Smooth muscle cell (in vitro differentiated cells): Measurements from ENCODE around the gene S100A8. TPM values are rescaled to one million over a fixed set of nuclear protein-coding genes. Genes with fewer than 3 reads are reported as not detected.

ENCODE experiments used
- DNase-seq: peaks from one replicate; lab custom pipeline; 2025; ENCODE audit not compliant: unreplicated experiment; lab: John Stamatoyannopoulos, UW
- H2AFZ ChIP-seq: fragments of 200-600 bp; sonication (generic); 2 replicates; pipeline ENCODE4 v1.6.0; 2016; ENCODE audit warnings: antibody characterized with exemption, low read depth, mild to moderate bottlenecking
- H3F3A ChIP-seq: fragments of 200-600 bp; sonication (generic); 2 replicates; pipeline ENCODE4 v1.6.0; 2017; ENCODE audit warnings: antibody characterized with exemption, low read depth
- H3K27ac ChIP-seq: fragments of 200-600 bp; sonication (generic); 2 replicates; pipeline ENCODE4 v1.5.1; 2016; ENCODE audit warnings: low read depth, mild to moderate bottlenecking
- H3K27me3 ChIP-seq: fragments of 200-600 bp; sonication (generic); 2 replicates; pipeline ENCODE4 v1.6.1; 2016; ENCODE audit warnings: low read depth, mild to moderate bottlenecking
- H3K36me3 ChIP-seq: fragments of 200-600 bp; sonication (generic); 2 replicates; pipeline ENCODE4 v1.5.1; 2016; ENCODE audit warnings: low read depth
- H3K4me1 ChIP-seq: fragments of 200-600 bp; sonication (generic); 2 replicates; pipeline ENCODE4 v1.5.1; 2016; ENCODE audit warnings: low read depth
- H3K4me2 ChIP-seq: fragments of 200-600 bp; sonication (generic); 2 replicates; pipeline ENCODE4 v1.6.0; 2016; ENCODE audit warnings: mild to moderate bottlenecking
- H3K4me3 ChIP-seq: fragments of 200-600 bp; sonication (generic); 2 replicates; pipeline ENCODE4 v1.5.1; 2016; ENCODE audit warnings: mild to moderate bottlenecking
- H3K79me2 ChIP-seq: fragments of 200-600 bp; sonication (generic); 2 replicates; pipeline ENCODE4 v1.6.0; 2016; ENCODE audit warnings: low read depth, mild to moderate bottlenecking
- H3K9ac ChIP-seq: fragments of 200-600 bp; sonication (generic); 2 replicates; pipeline ENCODE4 v1.6.0; 2016; ENCODE audit warnings: low read depth
- H3K9me3 ChIP-seq: fragments of 200-600 bp; sonication (generic); replicated peaks from 2 replicates; pipeline ENCODE4 v1.5.1; 2016; ENCODE audit warnings: low read depth
- H4K20me1 ChIP-seq: fragments of 200-600 bp; sonication (generic); 2 replicates; pipeline ENCODE4 v1.6.0; 2016; ENCODE audit warnings: low read depth
- WGBS: methylation state at CpG from one replicate; pipeline ENCODE4 v1.1.7; 2016; ENCODE audit warnings: low lambda C conversion rate; 5-methylcytosine and 5-hydroxymethylcytosine counted together
- polyA plus RNA-seq: library from polyadenylated mRNA; unstranded; fragments of >200 nt; fragmentation: Nextera tagmentation; extraction: Ambion mirVana; gene quantifications from 2 replicates; pipeline ENCODE4 v1.2.1, GENCODE V29; 2016
- total RNA-seq: library from RNA; depleted of rRNA; stranded (reverse); fragments of >200 nt; gene quantifications from 2 replicates; pipeline ENCODE4 v1.2.3, GENCODE V29; 2014
- TF ChIP-seq, protein P1 (sequence below): fragments of 200-600 bp; sonication (generic); IDR thresholded peaks from 2 replicates; pipeline ENCODE4 v1.5.1; 2017; ENCODE audit warnings: borderline replicate concordance, mild to moderate bottlenecking, antibody characterized with exemption; ENCODE audit not compliant: insufficient read depth, poor library complexity, severe bottlenecking

Gene S100A8
- total and polyA plus RNA-seq, 2 experiments from 2014 or later: 0.79 TPM; not detected in 1

- no peak overlapping the region for H3K4me3 ChIP-seq
- no peak overlapping the region for H2AFZ ChIP-seq
- no peaks in the 10 kb centered on the region for H3K4me1 ChIP-seq
- no peak overlapping the region for H3K4me2 ChIP-seq
- H3K27ac ChIP-seq: no peak overlapping the region
- H3F3A ChIP-seq: no peaks in the 10 kb centered on the region
- H4K20me1 ChIP-seq: no peaks in the 10 kb centered on the region
- TF ChIP-seq, protein P1, sequence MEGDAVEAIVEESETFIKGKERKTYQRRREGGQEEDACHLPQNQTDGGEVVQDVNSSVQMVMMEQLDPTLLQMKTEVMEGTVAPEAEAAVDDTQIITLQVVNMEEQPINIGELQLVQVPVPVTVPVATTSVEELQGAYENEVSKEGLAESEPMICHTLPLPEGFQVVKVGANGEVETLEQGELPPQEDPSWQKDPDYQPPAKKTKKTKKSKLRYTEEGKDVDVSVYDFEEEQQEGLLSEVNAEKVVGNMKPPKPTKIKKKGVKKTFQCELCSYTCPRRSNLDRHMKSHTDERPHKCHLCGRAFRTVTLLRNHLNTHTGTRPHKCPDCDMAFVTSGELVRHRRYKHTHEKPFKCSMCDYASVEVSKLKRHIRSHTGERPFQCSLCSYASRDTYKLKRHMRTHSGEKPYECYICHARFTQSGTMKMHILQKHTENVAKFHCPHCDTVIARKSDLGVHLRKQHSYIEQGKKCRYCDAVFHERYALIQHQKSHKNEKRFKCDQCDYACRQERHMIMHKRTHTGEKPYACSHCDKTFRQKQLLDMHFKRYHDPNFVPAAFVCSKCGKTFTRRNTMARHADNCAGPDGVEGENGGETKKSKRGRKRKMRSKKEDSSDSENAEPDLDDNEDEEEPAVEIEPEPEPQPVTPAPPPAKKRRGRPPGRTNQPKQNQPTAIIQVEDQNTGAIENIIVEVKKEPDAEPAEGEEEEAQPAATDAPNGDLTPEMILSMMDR: peak; percentile 30
- H3K9me3 ChIP-seq: no peaks in the 10 kb centered on the region
- H3K36me3 ChIP-seq: no peaks in the 10 kb centered on the region
- DNase-seq: no peak
- no peaks in the 10 kb centered on the region for H3K27me3 ChIP-seq
- 42% methylated on average over 15 of the region's 15 CpGs for WGBS
- no peaks in the 10 kb centered on the region for H3K79me2 ChIP-seq
- no peak overlapping the region for H3K9ac ChIP-seq
Measured at GRCh38 chr1:153404768-153405167, 13.9 kb upstream of the S100A8 start.

- TF ChIP-seq, protein P1: no peak
- H3K27me3 ChIP-seq: no peaks in the 10 kb centered on the region
- H4K20me1 ChIP-seq: no peaks in the 10 kb centered on the region
- H3F3A ChIP-seq: no peaks in the 10 kb centered on the region
- no peak for DNase-seq
- H3K4me3 ChIP-seq: no peak overlapping the region
- no peaks in the 10 kb centered on the region for H3K9me3 ChIP-seq
- H3K27ac ChIP-seq: no peak overlapping the region
- no peak overlapping the region for H3K4me2 ChIP-seq
- H3K9ac ChIP-seq: no peak overlapping the region
- 70% methylated on average over 7 of the region's 7 CpGs for WGBS
- H3K79me2 ChIP-seq: no peaks in the 10 kb centered on the region
- H2AFZ ChIP-seq: no peak overlapping the region
- H3K36me3 ChIP-seq: no peaks in the 10 kb centered on the region
- no peaks in the 10 kb centered on the region for H3K4me1 ChIP-seq
Measured at GRCh38 chr1:153404086-153404635, 13.3 kb upstream of the S100A8 start.

DNA sequence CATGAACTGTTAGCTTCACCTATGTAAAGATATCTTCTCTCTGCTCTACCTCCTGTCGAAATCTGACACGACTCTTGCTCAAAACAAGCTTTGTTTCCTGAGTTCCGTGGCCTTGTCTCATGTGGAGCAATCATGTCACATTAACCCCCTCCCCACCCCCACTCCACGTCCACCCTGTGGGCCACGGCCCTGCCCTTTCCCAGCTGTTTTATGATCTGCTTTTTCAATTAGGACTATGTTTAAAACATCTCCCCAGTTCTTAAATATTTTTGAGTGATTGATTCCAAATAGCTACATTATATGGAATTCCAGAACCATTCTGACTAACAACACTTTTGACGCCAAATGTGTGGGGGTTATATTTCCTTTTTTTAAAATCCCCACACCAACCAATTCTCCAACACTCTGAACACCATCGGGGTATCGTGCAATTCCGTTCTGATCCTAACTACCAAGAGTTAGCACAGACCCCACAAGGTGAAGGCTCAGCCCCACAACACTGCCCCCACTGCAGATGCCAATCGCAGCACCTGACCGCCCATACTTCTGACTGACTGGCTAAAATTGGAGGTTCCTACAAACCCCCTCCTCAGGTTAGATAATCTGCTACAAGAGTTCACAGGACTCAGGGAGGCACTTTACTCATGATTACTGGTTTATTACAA lies 12.7 kb upstream of the S100A8 start:
- H3K9me3 ChIP-seq: no peaks in the 10 kb centered on the region
- no peaks in the 10 kb centered on the region for H3F3A ChIP-seq
- WGBS: 85% methylated on average over 11 of the region's 11 CpGs
- TF ChIP-seq, protein P1: no peak
- no peak overlapping the region for H3K4me2 ChIP-seq
- no peaks in the 10 kb centered on the region for H3K36me3 ChIP-seq
- H3K4me3 ChIP-seq: no peak overlapping the region
- H2AFZ ChIP-seq: no peak overlapping the region
- H3K4me1 ChIP-seq: no peaks in the 10 kb centered on the region
- H3K9ac ChIP-seq: no peak overlapping the region
- no peaks in the 10 kb centered on the region for H3K79me2 ChIP-seq
- H3K27me3 ChIP-seq: no peaks in the 10 kb centered on the region
- no peak overlapping the region for H3K27ac ChIP-seq
- no peaks in the 10 kb centered on the region for H4K20me1 ChIP-seq
- DNase-seq: no peak

DNA sequence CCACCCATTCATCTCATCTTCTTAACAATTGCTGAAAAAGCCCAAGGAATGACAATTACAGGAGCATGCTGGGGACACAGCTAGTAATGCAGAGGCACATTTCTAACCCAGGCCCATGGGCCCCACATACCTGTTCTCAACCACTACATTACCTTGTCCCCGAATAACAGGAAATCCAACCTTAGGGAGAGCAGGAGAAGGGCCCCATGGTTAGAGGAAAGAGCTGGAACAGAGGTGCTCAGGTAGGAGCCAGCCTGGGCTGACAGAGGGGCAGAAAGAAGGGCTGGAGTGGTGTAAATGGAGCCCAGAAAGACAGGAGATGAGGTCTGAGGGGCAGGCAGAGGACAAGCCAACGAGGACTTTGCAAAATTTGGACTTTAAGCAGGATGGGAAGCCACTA lies 11.4 kb upstream of the S100A8 start:
- 73% methylated on average over 2 of the region's 2 CpGs for WGBS
- Histone ChIP-seq H3K4me1 (no peaks in the 10 kb centered on the region), H3K9ac (no peak overlapping the region), H3F3A (no peaks in the 10 kb centered on the region), H3K79me2 (no peaks in the 10 kb centered on the region), H3K27ac (no peak overlapping the region), H3K4me2 (no peak overlapping the region), H3K36me3 (no peaks in the 10 kb centered on the region), H3K9me3 (no peaks in the 10 kb centered on the region), H3K27me3 (no peaks in the 10 kb centered on the region), H2AFZ (no peak overlapping the region), H4K20me1 (no peaks in the 10 kb centered on the region), H3K4me3 (no peak overlapping the region)
- no peak for DNase-seq
- TF ChIP-seq, protein P1: no peak
